Measurements from ENCODE around the gene LIMK2.

The LIMK2 gene

GRCh38 chr22:31262312-31263133 is 50.4 kb downstream of the LIMK2 start:
- TF ChIP-seq, protein P1, sequence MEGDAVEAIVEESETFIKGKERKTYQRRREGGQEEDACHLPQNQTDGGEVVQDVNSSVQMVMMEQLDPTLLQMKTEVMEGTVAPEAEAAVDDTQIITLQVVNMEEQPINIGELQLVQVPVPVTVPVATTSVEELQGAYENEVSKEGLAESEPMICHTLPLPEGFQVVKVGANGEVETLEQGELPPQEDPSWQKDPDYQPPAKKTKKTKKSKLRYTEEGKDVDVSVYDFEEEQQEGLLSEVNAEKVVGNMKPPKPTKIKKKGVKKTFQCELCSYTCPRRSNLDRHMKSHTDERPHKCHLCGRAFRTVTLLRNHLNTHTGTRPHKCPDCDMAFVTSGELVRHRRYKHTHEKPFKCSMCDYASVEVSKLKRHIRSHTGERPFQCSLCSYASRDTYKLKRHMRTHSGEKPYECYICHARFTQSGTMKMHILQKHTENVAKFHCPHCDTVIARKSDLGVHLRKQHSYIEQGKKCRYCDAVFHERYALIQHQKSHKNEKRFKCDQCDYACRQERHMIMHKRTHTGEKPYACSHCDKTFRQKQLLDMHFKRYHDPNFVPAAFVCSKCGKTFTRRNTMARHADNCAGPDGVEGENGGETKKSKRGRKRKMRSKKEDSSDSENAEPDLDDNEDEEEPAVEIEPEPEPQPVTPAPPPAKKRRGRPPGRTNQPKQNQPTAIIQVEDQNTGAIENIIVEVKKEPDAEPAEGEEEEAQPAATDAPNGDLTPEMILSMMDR (IDR thresholded peaks at IDR 0.05): no peak
- Histone ChIP-seq H3K27ac (no peak overlapping the region), H3K4me3 (no peak overlapping the region)
- no peak for DNase-seq (ENCODE audit: low spot score)

- H3K27ac ChIP-seq: no peak overlapping the region
- TF ChIP-seq, protein P1 (IDR thresholded peaks at IDR 0.05): no peak
Measured at GRCh38 chr22:31263896-31264640, 52.0 kb downstream of the LIMK2 start.

DNA sequence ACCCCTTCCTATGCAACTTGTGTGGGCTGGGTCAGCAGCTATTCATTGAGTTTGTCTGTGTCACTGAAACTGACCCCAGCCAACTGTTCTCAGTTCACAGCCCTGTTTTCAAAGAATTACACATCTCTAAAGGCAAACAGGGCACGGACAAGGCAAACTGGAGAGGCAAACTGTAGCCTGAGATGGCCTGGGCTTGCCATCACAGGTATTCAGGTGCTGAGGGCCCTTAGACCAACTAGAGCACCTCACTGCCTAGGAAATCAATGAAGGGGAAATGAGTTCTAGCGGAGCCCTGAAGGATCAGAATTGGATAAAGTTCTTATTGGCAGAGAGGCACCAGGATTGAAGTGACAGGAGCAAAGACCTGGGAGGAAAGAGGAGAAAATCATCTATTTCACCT is 56.2 kb downstream of the LIMK2 start:
- no peak for DNase-seq (ENCODE audit: low spot score)
- Histone ChIP-seq H3K27ac (no peak overlapping the region), H3K4me3 (no peak overlapping the region)
- TF ChIP-seq, protein P1 (IDR thresholded peaks at IDR 0.05): no peak

More at GRCh38 chr22:31263896-31264640, 52.0 kb downstream of the LIMK2 start:
- DNase-seq (ENCODE audit: low spot score): no peak
- no peak overlapping the region for H3K4me3 ChIP-seq

DNA sequence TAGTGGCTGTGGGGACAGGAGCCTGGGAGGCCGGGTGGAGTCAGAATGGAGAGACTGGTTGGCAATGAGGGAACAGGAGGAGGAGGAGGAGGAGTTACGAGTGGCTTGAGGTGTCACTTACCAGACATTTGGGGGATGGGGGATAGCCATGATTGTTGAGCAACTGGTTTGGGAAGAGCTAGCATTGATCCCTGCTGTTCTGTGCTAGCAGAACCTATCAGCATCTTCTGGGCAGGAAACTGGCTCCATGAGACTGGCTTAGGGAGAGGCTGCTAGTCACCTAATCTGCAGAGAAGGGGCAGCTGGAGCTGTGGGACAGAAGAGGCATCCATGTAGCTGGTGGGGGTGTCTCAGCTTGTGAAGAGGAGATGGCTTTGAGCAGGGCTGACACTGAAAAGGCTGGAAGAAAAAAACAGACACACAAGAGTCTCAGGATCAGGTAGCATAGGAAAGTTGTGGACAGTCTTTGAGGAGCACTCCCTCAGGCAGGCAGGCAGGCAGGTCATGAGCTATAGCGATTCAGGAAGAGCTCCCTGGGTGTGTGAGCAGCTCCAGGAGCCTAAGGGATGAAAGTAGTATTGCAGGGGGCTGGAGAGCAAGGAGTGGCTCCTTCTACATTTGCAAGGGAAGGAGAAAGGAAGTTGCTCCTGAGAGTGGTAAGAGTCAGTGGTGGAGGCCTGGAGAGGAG is 57.9 kb downstream of the LIMK2 start:
- no peak for DNase-seq (ENCODE audit: low spot score)
- TF ChIP-seq, protein P1 (IDR thresholded peaks at IDR 0.05): no peak

DNA sequence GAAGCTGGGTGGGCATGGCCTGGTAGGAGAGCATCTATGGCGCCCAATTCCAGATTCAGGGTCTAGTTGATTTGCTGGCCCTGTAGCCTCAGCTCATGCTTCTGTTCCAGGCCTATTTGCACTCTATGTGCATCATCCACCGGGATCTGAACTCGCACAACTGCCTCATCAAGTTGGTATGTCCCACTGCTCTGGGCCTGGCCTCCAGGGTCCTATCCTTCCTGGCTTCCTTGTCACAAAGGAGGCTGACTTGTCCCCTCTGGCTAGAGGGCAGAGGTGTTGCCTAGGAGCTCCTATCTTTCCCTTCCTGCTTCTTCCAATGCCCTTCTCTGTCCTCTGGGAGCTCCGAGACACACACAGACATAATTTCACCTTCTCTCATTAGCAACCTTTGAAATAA is 58.9 kb downstream of the LIMK2 start:
- TF ChIP-seq, protein P1 (IDR thresholded peaks at IDR 0.05): no peak
- no peak overlapping the region for H3K4me3 ChIP-seq
- no peak for DNase-seq (ENCODE audit: low spot score)
- H3K27ac ChIP-seq: no peak overlapping the region

More for the DNA sequence above, 57.9 kb downstream of the LIMK2 start:
- Histone ChIP-seq H3K27ac (no peak overlapping the region), H3K4me3 (no peak overlapping the region)

GRCh38 chr22:31271485-31271884 is 59.4 kb downstream of the LIMK2 start:
- TF ChIP-seq, protein P1 (IDR thresholded peaks at IDR 0.05): no peak
- no peak for DNase-seq (ENCODE audit: low spot score)
- Histone ChIP-seq H3K4me3 (no peak overlapping the region), H3K27ac (no peak overlapping the region)

All from coronary artery (tissue), 2 donors.